Measurements from ENCODE around the gene IQGAP2. TPM values are rescaled to one million over a fixed set of nuclear protein-coding genes. Genes with fewer than 3 reads are reported as not detected.

Gene IQGAP2
- polyA plus RNA-seq, 1 experiment = 0.01 TPM

- ChIA-PET POLR2A (no interaction called here), CTCF (interaction anchor here (2.1 kb wide), 1 partner anchor 125 kb away, joined by 13 read pairs; no protein-coding TSS in a partner anchor)
- Histone ChIP-seq H3K27me3 (ENCODE audit: control insufficient read depth, insufficient read depth, low read length) (no peaks in the 10 kb centered on the region), H3K36me3 (ENCODE audit: control insufficient read depth, insufficient read depth, low read length) (no peaks in the 10 kb centered on the region), H3K4me3 (ENCODE audit: low read depth, low read length) (no peak overlapping the region)
- TF ChIP-seq, protein P1, sequence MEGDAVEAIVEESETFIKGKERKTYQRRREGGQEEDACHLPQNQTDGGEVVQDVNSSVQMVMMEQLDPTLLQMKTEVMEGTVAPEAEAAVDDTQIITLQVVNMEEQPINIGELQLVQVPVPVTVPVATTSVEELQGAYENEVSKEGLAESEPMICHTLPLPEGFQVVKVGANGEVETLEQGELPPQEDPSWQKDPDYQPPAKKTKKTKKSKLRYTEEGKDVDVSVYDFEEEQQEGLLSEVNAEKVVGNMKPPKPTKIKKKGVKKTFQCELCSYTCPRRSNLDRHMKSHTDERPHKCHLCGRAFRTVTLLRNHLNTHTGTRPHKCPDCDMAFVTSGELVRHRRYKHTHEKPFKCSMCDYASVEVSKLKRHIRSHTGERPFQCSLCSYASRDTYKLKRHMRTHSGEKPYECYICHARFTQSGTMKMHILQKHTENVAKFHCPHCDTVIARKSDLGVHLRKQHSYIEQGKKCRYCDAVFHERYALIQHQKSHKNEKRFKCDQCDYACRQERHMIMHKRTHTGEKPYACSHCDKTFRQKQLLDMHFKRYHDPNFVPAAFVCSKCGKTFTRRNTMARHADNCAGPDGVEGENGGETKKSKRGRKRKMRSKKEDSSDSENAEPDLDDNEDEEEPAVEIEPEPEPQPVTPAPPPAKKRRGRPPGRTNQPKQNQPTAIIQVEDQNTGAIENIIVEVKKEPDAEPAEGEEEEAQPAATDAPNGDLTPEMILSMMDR (IDR thresholded peaks at IDR 0.05; ENCODE audit: insufficient read depth, low read depth, low read length) = no peak
- DNase-seq (ENCODE audit: low read depth) = no peak
Observed at GRCh38 chr5:76649140-76649539, 246.1 kb downstream of the IQGAP2 start.

DNA sequence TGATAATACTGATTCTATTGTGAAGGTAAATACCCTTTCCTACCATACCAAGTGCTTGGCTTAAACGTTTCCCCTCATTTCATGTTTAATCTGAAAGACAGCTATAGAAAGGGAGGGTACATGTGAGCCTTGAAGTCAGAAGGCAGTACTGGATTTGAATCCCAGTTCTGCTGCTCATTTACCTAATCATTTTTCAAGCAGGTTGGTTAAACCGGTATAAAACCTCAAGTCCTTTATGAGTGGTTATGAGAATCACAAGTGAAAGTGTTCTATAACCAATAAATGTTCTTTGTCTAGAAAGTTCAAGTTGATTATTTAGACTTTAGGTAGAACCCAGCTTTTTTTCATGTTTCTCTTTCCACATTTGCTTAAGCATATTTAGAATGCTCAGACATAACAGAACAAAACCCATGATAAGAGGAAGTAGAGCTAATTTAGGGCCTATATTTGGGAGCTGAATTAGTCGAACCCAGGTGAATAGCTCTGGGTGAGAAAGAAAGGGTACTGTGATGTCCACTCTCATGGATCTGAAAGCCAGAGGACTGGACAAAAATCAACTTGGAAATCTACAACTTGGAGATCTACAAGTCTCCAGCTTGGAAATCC lies 249.8 kb downstream of the IQGAP2 start:
- Histone ChIP-seq H3K36me3 (ENCODE audit: control insufficient read depth, insufficient read depth, low read length) (no peaks in the 10 kb centered on the region), H3K4me3 (ENCODE audit: low read depth, low read length) (no peak overlapping the region), H3K27me3 (ENCODE audit: control insufficient read depth, insufficient read depth, low read length) (no peaks in the 10 kb centered on the region)
- ChIA-PET POLR2A (no interaction called here), CTCF (interaction anchor here (0.8 to 2.5 kb wide), 5 partner anchors 10 to 122 kb away, joined by 3 to 13 read pairs (median 5); no protein-coding TSS in a partner anchor)
- TF ChIP-seq, protein P1 (IDR thresholded peaks at IDR 0.05; ENCODE audit: insufficient read depth, low read depth, low read length) = no peak
- no peak for DNase-seq (ENCODE audit: low read depth)

GRCh38 chr5:76657091-76657490 lies 254.0 kb downstream of the IQGAP2 start:
- Histone ChIP-seq H3K27me3 (ENCODE audit: control insufficient read depth, insufficient read depth, low read length) (peaks cover 1% of the 10 kb centered on the region; the same call in 1 of the 2 replicates), H3K36me3 (ENCODE audit: control insufficient read depth, insufficient read depth, low read length) (no peaks in the 10 kb centered on the region), H3K4me3 (ENCODE audit: low read depth, low read length) (no peak overlapping the region)
- ChIA-PET POLR2A (no interaction called here), CTCF (interaction anchor here (1.0 to 1.5 kb wide), 3 partner anchors 10 to 45 kb away, joined by 3 to 4 read pairs (median 4); no protein-coding TSS in a partner anchor)
- TF ChIP-seq, protein P1 (IDR thresholded peaks at IDR 0.05; ENCODE audit: insufficient read depth, low read depth, low read length) = no peak
- no peak for DNase-seq (ENCODE audit: low read depth)

DNA sequence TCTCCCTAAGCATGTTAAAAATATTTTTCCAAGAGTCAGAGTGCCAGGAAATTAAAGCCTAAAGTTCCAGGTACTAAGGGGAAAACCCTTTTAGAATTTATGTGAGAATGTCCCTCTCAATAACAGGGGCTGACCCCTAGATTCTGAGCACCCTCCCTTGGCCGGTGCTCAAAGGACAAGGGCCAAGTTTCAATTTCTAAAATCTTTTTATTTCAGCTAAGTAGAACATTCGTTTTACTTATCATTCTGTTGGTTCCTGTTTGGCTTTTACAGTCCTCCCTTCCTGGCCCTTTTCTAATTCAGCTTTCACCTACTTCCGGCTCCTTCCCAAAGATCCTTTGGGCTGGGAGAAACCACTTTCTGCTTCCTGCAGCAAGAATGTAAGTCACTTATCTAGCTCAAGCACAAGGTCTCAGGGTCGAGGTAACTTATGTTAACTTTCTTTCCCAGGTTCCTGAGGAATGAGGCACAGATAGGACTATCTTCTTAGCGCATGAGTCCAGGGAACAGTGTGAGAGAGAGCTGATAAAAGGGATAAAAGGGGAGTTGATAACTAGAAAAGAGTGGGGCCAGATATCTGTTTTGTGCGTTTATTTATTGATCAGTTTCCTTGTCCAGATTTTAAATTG lies 254.7 kb downstream of the IQGAP2 start:
- ChIA-PET CTCF (interaction anchor here (0.8 to 2.5 kb wide), 5 partner anchors 10 to 117 kb away, joined by 3 to 10 read pairs (median 4); no protein-coding TSS in a partner anchor), POLR2A (no interaction called here)
- no peak for DNase-seq (ENCODE audit: low read depth)
- H3K36me3 ChIP-seq (ENCODE audit: control insufficient read depth, insufficient read depth, low read length) = no peaks in the 10 kb centered on the region
- H3K4me3 ChIP-seq (ENCODE audit: low read depth, low read length) = no peak overlapping the region
- TF ChIP-seq, protein P1 (IDR thresholded peaks at IDR 0.05; ENCODE audit: insufficient read depth, low read depth, low read length) = no peak
- H3K27me3 ChIP-seq (ENCODE audit: control insufficient read depth, insufficient read depth, low read length) = peaks cover 1% of the 10 kb centered on the region; the same call in 1 of the 2 replicates

GRCh38 chr5:76660360-76660759 lies 257.3 kb downstream of the IQGAP2 start:
- TF ChIP-seq, protein P1 (IDR thresholded peaks at IDR 0.05; ENCODE audit: insufficient read depth, low read depth, low read length) = no peak
- DNase-seq (ENCODE audit: low read depth) = peak; percentile 41
- POLR2A ChIA-PET = no interaction called here
- CTCF ChIA-PET = no interaction called here
- no peaks in the 10 kb centered on the region for H3K36me3 ChIP-seq (ENCODE audit: control insufficient read depth, insufficient read depth, low read length)
- no peak overlapping the region for H3K4me3 ChIP-seq (ENCODE audit: low read depth, low read length)
- H3K27me3 ChIP-seq (ENCODE audit: control insufficient read depth, insufficient read depth, low read length) = peaks cover 1% of the 10 kb centered on the region; the same call in 1 of the 2 replicates
